ENCODE measurements around the gene SNX18. TPM values are rescaled to one million over a fixed set of nuclear protein-coding genes. Genes with fewer than 3 reads are reported as not detected.

Gene SNX18
- total and polyA plus RNA-seq, 2 experiments from 2014 or later, result 4.7 to 33.0 TPM

DNA sequence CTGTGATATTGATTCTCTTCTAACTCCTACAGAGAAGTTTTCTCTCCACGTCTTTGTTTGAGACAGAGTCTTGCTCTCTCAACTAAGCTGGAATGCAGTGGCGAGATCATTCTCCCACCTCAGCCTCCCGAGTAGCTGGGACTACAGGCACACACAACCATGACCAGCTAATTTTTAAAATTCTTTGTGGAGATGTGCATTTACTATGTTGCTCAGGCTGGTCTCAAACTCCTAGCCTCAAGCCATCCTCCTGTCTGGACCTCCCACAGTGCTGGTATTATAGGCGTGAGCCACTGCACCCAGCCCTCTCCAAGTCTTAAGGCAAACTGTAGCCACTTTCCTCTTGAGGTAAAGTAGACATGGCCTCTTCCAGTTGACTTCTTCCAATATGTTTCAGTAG is 72.2 kb downstream of the SNX18 start:
- no peak overlapping the region for H3K27ac Mint-ChIP-seq
- H3K4me1 Mint-ChIP-seq, result no peaks in the 10 kb centered on the region
- H3K27ac ChIP-seq (ENCODE audit: low read depth), result no peak overlapping the region
- no peaks in the 10 kb centered on the region for H3K79me2 ChIP-seq (replicated peaks; ENCODE audit: insufficient read depth)
- no peak overlapping the region for H3K4me2 ChIP-seq
- no peaks in the 10 kb centered on the region for H3K27me3 ChIP-seq (ENCODE audit: insufficient read depth)
- no peaks in the 10 kb centered on the region for H3F3A ChIP-seq (replicated peaks; ENCODE audit: low read depth)
- no peaks in the 10 kb centered on the region for H3K36me3 Mint-ChIP-seq (ENCODE audit: low read depth)
- H4K20me1 ChIP-seq (replicated peaks; ENCODE audit: insufficient read depth), result no peaks in the 10 kb centered on the region
- no peak overlapping the region for H2AFZ ChIP-seq
- TF ChIP-seq EZH2 (IDR thresholded peaks at IDR 0.05; ENCODE audit: low read depth, unreplicated experiment) (no peak), POLR2AphosphoS5 (IDR thresholded peaks at IDR 0.05; ENCODE audit: low read depth) (no peak), CREB1 (CRISPR knock-in tag; IDR thresholded peaks at IDR 0.05; ENCODE audit: low read depth) (no peak)
- TF ChIP-seq, protein P1, sequence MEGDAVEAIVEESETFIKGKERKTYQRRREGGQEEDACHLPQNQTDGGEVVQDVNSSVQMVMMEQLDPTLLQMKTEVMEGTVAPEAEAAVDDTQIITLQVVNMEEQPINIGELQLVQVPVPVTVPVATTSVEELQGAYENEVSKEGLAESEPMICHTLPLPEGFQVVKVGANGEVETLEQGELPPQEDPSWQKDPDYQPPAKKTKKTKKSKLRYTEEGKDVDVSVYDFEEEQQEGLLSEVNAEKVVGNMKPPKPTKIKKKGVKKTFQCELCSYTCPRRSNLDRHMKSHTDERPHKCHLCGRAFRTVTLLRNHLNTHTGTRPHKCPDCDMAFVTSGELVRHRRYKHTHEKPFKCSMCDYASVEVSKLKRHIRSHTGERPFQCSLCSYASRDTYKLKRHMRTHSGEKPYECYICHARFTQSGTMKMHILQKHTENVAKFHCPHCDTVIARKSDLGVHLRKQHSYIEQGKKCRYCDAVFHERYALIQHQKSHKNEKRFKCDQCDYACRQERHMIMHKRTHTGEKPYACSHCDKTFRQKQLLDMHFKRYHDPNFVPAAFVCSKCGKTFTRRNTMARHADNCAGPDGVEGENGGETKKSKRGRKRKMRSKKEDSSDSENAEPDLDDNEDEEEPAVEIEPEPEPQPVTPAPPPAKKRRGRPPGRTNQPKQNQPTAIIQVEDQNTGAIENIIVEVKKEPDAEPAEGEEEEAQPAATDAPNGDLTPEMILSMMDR (conservative IDR thresholded peaks at IDR 0.05; ENCODE audit: low read depth in 2 of 2), result no peak
- TF ChIP-seq, protein P2, sequence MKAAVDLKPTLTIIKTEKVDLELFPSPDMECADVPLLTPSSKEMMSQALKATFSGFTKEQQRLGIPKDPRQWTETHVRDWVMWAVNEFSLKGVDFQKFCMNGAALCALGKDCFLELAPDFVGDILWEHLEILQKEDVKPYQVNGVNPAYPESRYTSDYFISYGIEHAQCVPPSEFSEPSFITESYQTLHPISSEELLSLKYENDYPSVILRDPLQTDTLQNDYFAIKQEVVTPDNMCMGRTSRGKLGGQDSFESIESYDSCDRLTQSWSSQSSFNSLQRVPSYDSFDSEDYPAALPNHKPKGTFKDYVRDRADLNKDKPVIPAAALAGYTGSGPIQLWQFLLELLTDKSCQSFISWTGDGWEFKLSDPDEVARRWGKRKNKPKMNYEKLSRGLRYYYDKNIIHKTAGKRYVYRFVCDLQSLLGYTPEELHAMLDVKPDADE (IDR thresholded peaks at IDR 0.05), result no peak
- DNase-seq (ENCODE audit: low spot score) (no peak), ATAC-seq (no peak)
- no peaks in the 10 kb centered on the region for H3K36me3 ChIP-seq (ENCODE audit: insufficient read depth)
- H3K27me3 Mint-ChIP-seq (ENCODE audit: insufficient read depth, low read depth, poor library complexity), result no peaks in the 10 kb centered on the region
- no peaks in the 10 kb centered on the region for H3K9me2 ChIP-seq (ENCODE audit: insufficient read depth)
- H3K4me1 ChIP-seq (ENCODE audit: insufficient read depth), result no peaks in the 10 kb centered on the region
- H3K4me3 Mint-ChIP-seq, result no peak overlapping the region
- H3K9me3 Mint-ChIP-seq, result peaks cover 8% of the 10 kb centered on the region; the same call in 1 of the 3 replicates
- H3K4me3 ChIP-seq, result no peak overlapping the region

DNA sequence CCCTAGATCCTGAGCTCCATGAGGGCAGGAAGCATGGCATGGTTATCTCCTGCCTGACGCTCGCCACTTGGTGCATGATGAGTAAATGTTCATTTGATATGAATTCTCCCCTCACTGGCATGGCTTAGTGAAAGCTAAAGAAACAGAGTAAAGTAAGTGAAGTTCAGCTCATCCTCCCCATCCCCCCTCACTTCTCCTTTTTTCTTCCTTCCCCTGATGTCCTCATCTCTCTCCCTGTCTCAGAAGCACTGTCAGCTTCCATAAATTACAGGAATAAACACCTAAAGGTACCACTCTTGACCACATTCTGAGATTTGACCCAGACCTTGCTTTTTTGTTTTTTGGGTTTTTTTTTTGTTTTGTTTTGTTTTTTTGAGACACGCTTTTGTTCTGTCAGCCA is 73.3 kb downstream of the SNX18 start:
- DNase-seq (ENCODE audit: low spot score) (no peak), ATAC-seq (no peak)
- no peaks in the 10 kb centered on the region for H3K27me3 ChIP-seq (ENCODE audit: insufficient read depth)
- no peak overlapping the region for H3K27ac ChIP-seq (ENCODE audit: low read depth)
- no peaks in the 10 kb centered on the region for H3K4me1 Mint-ChIP-seq
- no peak overlapping the region for H3K4me3 ChIP-seq
- H3K4me2 ChIP-seq, result no peak overlapping the region
- H3K27me3 Mint-ChIP-seq (ENCODE audit: insufficient read depth, low read depth, poor library complexity), result no peaks in the 10 kb centered on the region
- peaks cover 5% of the 10 kb centered on the region; the same call in 1 of the 3 replicates for H3K9me3 Mint-ChIP-seq
- H3K4me3 Mint-ChIP-seq, result no peak overlapping the region
- no peaks in the 10 kb centered on the region for H3K36me3 ChIP-seq (ENCODE audit: insufficient read depth)
- H2AFZ ChIP-seq, result no peak overlapping the region
- H3K36me3 Mint-ChIP-seq (ENCODE audit: low read depth), result no peaks in the 10 kb centered on the region
- H3K27ac Mint-ChIP-seq, result no peak overlapping the region
- no peaks in the 10 kb centered on the region for H3K9me2 ChIP-seq (ENCODE audit: insufficient read depth)
- no peaks in the 10 kb centered on the region for H3K79me2 ChIP-seq (replicated peaks; ENCODE audit: insufficient read depth)
- no peaks in the 10 kb centered on the region for H3K4me1 ChIP-seq (ENCODE audit: insufficient read depth)
- no peaks in the 10 kb centered on the region for H3F3A ChIP-seq (replicated peaks; ENCODE audit: low read depth)
- H4K20me1 ChIP-seq (replicated peaks; ENCODE audit: insufficient read depth), result no peaks in the 10 kb centered on the region
- no peak for TF ChIP-seq STAT1 (IDR thresholded peaks at IDR 0.05; ENCODE audit: unreplicated experiment)
- TF ChIP-seq, protein P1 (conservative IDR thresholded peaks at IDR 0.05; ENCODE audit: low read depth in 2 of 2), result no peak
- TF ChIP-seq EZH2 (IDR thresholded peaks at IDR 0.05; ENCODE audit: low read depth, unreplicated experiment), result no peak
- no peak for TF ChIP-seq ZNF331 (CRISPR knock-in tag; IDR thresholded peaks at IDR 0.05; ENCODE audit: low read depth)
- TF ChIP-seq, protein P3, sequence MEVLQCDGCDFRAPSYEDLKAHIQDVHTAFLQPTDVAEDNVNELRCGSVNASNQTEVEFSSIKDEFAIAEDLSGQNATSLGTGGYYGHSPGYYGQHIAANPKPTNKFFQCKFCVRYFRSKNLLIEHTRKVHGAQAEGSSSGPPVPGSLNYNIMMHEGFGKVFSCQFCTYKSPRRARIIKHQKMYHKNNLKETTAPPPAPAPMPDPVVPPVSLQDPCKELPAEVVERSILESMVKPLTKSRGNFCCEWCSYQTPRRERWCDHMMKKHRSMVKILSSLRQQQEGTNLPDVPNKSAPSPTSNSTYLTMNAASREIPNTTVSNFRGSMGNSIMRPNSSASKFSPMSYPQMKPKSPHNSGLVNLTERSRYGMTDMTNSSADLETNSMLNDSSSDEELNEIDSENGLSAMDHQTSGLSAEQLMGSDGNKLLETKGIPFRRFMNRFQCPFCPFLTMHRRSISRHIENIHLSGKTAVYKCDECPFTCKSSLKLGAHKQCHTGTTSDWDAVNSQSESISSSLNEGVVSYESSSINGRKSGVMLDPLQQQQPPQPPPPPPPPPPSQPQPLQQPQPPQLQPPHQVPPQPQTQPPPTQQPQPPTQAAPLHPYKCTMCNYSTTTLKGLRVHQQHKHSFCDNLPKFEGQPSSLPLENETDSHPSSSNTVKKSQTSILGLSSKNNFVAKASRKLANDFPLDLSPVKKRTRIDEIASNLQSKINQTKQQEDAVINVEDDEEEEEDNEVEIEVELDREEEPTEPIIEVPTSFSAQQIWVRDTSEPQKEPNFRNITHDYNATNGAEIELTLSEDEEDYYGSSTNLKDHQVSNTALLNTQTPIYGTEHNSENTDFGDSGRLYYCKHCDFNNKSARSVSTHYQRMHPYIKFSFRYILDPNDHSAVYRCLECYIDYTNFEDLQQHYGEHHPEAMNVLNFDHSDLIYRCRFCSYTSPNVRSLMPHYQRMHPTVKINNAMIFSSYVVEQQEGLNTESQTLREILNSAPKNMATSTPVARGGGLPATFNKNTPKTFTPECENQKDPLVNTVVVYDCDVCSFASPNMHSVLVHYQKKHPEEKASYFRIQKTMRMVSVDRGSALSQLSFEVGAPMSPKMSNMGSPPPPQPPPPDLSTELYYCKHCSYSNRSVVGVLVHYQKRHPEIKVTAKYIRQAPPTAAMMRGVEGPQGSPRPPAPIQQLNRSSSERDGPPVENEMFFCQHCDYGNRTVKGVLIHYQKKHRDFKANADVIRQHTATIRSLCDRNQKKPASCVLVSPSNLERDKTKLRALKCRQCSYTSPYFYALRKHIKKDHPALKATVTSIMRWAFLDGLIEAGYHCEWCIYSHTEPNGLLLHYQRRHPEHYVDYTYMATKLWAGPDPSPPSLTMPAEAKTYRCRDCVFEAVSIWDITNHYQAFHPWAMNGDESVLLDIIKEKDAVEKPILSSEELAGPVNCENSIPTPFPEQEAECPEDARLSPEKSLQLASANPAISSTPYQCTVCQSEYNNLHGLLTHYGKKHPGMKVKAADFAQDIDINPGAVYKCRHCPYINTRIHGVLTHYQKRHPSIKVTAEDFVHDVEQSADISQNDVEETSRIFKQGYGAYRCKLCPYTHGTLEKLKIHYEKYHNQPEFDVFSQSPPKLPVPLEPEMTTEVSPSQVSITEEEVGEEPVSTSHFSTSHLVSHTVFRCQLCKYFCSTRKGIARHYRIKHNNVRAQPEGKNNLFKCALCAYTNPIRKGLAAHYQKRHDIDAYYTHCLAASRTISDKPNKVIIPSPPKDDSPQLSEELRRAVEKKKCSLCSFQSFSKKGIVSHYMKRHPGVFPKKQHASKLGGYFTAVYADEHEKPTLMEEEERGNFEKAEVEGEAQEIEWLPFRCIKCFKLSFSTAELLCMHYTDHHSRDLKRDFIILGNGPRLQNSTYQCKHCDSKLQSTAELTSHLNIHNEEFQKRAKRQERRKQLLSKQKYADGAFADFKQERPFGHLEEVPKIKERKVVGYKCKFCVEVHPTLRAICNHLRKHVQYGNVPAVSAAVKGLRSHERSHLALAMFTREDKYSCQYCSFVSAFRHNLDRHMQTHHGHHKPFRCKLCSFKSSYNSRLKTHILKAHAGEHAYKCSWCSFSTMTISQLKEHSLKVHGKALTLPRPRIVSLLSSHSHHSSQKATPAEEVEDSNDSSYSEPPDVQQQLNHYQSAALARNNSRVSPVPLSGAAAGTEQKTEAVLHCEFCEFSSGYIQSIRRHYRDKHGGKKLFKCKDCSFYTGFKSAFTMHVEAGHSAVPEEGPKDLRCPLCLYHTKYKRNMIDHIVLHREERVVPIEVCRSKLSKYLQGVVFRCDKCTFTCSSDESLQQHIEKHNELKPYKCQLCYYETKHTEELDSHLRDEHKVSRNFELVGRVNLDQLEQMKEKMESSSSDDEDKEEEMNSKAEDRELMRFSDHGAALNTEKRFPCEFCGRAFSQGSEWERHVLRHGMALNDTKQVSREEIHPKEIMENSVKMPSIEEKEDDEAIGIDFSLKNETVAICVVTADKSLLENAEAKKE (CRISPR knock-in tag; IDR thresholded peaks at IDR 0.05), result no peak

Data from GM23338 (cell line).